ENCODE results near the gene FHIT.
"Not testable (repeated sequence)": the region's sequence is repeated elsewhere in the genome, so short reads cannot be mapped to it uniquely, and the experiment has no call there.

The FHIT gene

DNA sequence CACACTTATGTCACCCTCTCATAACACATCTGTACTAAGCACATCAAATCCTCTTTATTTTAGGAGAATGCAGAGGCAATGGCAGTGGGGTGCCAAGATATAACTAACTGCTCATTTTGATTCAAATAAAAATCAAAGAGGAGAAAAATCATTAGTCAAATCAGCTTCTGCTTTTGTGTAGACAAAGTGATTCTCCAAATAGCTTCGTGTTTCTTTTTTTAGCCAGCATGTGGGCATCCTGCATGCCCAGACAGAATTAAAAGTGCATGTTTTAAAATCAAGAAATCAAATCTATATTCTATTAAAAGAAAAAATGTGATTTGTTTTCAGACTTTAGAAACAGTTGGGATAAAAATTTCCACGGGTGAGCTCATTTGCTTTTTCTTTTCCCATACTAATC is 1440.1 kb downstream of the FHIT start:
- Histone ChIP-seq H3K36me3 (no peaks in the 10 kb centered on the region), H3K9me3 (no peaks in the 10 kb centered on the region), H3K27me3 (no peaks in the 10 kb centered on the region), H3K4me1 (peaks cover 16% of the 10 kb centered on the region; the same call in 1 of the 2 replicates), H3K4me3 (ENCODE audit: low read depth, low read length) (no peak overlapping the region)
- TF ChIP-seq CTCF (IDR thresholded peaks at IDR 0.05; ENCODE audit: low read depth, low read length): no peak
- no peak for DNase-seq

DNA sequence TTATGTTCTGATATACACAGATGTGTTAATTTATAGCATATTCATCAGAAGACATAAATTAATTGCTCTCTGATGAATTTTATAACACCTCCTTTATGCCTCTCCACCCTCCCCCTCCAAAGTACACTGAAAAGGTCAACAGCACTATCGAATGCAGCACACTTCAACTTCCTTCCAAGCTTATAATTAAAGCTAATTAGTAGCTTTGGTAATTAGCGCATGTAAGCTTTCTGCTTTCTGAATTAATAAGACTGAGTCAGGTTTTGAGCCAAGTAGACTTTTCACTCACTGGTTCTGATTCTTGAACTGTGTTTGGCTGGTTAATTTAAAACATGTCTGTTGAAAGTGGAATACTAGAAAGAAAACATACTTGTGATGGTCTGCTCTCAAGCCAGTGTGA is 1440.6 kb downstream of the FHIT start:
- H3K4me1 ChIP-seq: peaks cover 16% of the 10 kb centered on the region; the same call in 1 of the 2 replicates
- no peak for DNase-seq
- no peaks in the 10 kb centered on the region for H3K36me3 ChIP-seq
- no peak for TF ChIP-seq CTCF (IDR thresholded peaks at IDR 0.05; ENCODE audit: low read depth, low read length)
- no peaks in the 10 kb centered on the region for H3K27me3 ChIP-seq
- no peaks in the 10 kb centered on the region for H3K9me3 ChIP-seq
- no peak overlapping the region for H3K4me3 ChIP-seq (ENCODE audit: low read depth, low read length)

GRCh38 chr3:59809710-59810444 is 1441.4 kb downstream of the FHIT start:
- peak; percentile 20 for DNase-seq

DNA sequence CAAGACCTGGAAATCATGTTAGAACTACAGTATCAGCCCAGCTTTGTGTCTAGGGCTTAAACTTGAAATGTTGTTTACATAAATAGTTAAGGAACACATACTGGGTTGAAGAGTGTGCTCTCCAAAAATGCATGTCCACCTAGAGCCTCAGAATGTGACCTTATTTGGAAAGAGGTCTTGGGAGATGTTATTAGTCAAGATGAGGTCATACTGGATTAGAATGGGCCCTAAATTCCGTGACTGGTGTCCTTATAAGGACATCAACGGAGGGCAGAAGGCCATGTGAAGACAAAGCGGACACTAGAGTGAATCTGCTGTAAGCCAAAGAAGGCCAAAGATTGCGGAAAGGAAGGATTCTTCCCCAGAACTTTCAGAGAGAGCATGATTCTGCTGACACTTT is 1442.2 kb downstream of the FHIT start:
- H3K4me3 ChIP-seq (ENCODE audit: low read depth, low read length): no peak overlapping the region
- no peak for TF ChIP-seq CTCF (IDR thresholded peaks at IDR 0.05; ENCODE audit: low read depth, low read length)
- no peak for DNase-seq

More at GRCh38 chr3:59809710-59810444, 1441.4 kb downstream of the FHIT start:
- H3K4me1 ChIP-seq: peaks cover 16% of the 10 kb centered on the region; the same call in 1 of the 2 replicates
- H3K36me3 ChIP-seq: no peaks in the 10 kb centered on the region
- no peaks in the 10 kb centered on the region for H3K27me3 ChIP-seq
- H3K9me3 ChIP-seq: no peaks in the 10 kb centered on the region
- TF ChIP-seq CTCF (IDR thresholded peaks at IDR 0.05; ENCODE audit: low read depth, low read length): peak; percentile 51
- H3K4me3 ChIP-seq (ENCODE audit: low read depth, low read length): no peak overlapping the region

GRCh38 chr3:59808446-59808845 is 1442.8 kb downstream of the FHIT start:
- Histone ChIP-seq H3K4me3 (ENCODE audit: low read depth, low read length) (no peak overlapping the region), H3K27me3 (no peaks in the 10 kb centered on the region), H3K36me3 (no peaks in the 10 kb centered on the region), H3K9me3 (no peaks in the 10 kb centered on the region), H3K4me1 (peaks cover 16% of the 10 kb centered on the region; the same call in 1 of the 2 replicates)
- no peak for TF ChIP-seq CTCF (IDR thresholded peaks at IDR 0.05; ENCODE audit: low read depth, low read length)
- no peak for DNase-seq

More for the DNA sequence above, 1442.2 kb downstream of the FHIT start:
- H3K4me1 ChIP-seq: peaks cover 16% of the 10 kb centered on the region; the same call in 1 of the 2 replicates
- H3K36me3 ChIP-seq: no peaks in the 10 kb centered on the region
- no peaks in the 10 kb centered on the region for H3K9me3 ChIP-seq
- no peaks in the 10 kb centered on the region for H3K27me3 ChIP-seq

- Histone ChIP-seq H3K4me3 (ENCODE audit: low read depth, low read length) (no peak overlapping the region), H3K9me3 (no peaks in the 10 kb centered on the region), H3K4me1 (0 out of 2 replicates have a peak, but pooled peaks cover 4% of the 10 kb centered on the region), H3K27me3 (no peaks in the 10 kb centered on the region), H3K36me3 (no peaks in the 10 kb centered on the region)
- DNase-seq: no peak
- no peak for TF ChIP-seq CTCF (IDR thresholded peaks at IDR 0.05; ENCODE audit: low read depth, low read length)
Observed at GRCh38 chr3:59803268-59803667, 1448.0 kb downstream of the FHIT start.

- H3K9me3 ChIP-seq; H3K4me1 ChIP-seq; H3K4me3 ChIP-seq (ENCODE audit: low read depth, low read length); DNase-seq; H3K36me3 ChIP-seq; H3K27me3 ChIP-seq: not testable (repeated sequence)
Observed at GRCh38 chr3:59802453-59802852, 1448.8 kb downstream of the FHIT start.
